ENCODE data around the gene IGF1R. TPM values are rescaled to one million over a fixed set of nuclear protein-coding genes. Genes with fewer than 3 reads are reported as not detected.

IGF1R gene
- total RNA-seq, 1 donor from 2014 or later: 85.9 TPM

DNA sequence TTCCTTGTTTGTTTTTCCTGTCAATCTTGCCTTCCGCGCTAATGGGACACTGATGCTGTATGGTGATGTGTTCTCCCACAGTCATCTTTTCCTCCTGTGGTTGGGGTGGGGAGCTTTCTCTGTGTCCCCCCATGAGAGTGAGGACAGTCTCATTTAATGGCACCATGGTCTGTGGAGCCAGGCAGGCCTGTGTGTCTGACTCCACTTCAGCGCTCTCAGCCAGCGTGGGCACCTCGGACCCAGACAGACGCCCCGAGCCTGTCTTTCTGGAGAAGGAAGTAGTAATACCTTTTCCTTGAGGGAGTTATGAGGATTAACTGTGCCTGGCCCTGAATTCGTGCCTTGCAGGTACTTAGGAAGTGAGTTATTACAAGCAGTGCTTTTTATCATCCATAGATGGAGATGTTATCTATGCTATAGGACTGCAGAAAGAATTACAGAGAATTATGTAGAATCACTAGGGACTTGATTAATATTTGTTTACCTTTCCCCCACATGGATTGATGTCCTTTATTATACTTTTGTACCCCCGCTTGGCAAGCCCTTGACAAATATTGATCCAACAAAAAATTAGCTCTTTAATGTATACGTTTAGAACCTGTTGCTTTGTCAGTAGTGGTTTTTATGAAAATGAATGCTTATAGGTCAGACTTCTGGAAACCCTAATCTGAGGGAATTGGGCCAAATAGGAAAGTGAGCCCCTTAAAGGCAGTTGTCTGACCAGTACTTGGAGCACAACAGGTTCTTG, 206.9 kb downstream of the IGF1R start:
- intact Hi-C loops (cut with DNase I): no loop called here
- no peak for DNase-seq (ENCODE audit: low spot score)
- no peak for ATAC-seq

DNA sequence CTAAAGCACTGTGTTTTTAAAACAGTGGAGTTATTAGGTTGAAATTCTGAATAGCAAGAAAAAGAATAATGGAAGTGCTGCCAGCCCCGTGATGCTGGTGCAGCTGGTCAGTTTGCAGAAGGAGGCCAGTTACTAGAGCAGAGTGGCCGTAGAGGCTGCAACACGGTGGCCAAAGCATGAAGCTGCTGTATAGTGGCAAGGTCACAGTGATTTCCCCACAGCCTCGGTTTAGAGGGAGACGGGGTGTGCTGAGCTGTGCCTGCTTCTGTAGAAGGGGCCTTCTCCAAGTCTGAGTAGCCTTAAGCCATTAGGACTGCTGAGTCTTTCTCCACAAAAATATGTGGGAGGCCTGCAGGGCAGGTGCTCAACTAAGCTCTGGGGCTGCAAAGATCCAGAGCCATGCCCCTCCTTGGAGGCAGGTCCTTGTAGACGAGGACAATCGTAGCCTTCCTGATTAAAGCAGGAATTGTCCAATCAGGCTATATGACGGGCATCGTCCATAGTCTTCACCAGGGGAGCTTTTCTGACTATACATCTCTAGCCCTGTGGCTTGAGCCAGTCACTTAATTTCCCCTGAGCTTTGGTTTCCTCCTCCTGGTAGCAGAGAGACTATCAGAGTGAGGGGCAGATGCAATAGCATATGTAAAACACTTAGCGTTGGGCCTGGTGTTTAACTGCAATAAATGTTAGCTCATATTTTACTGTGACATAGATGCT, 207.6 kb downstream of the IGF1R start:
- DNase-seq (ENCODE audit: low spot score) (no peak), ATAC-seq (no peak)
- intact Hi-C loops (cut with DNase I): no loop called here

- DNase-seq (ENCODE audit: low spot score) (no peak), ATAC-seq (no peak)
- intact Hi-C loops (cut with DNase I): no loop called here
Observed at GRCh38 chr15:98856532-98856907, 208.2 kb downstream of the IGF1R start.

GRCh38 chr15:98858610-98859023, 210.3 kb downstream of the IGF1R start:
- intact Hi-C loops (cut with DNase I): no loop called here
- ATAC-seq: no peak
- no peak for DNase-seq (ENCODE audit: low spot score)

- intact Hi-C loops (cut with DNase I): no loop called here
- no peak for DNase-seq (ENCODE audit: low spot score)
- ATAC-seq: no peak
Observed at GRCh38 chr15:98859149-98859548, 210.8 kb downstream of the IGF1R start.

DNA sequence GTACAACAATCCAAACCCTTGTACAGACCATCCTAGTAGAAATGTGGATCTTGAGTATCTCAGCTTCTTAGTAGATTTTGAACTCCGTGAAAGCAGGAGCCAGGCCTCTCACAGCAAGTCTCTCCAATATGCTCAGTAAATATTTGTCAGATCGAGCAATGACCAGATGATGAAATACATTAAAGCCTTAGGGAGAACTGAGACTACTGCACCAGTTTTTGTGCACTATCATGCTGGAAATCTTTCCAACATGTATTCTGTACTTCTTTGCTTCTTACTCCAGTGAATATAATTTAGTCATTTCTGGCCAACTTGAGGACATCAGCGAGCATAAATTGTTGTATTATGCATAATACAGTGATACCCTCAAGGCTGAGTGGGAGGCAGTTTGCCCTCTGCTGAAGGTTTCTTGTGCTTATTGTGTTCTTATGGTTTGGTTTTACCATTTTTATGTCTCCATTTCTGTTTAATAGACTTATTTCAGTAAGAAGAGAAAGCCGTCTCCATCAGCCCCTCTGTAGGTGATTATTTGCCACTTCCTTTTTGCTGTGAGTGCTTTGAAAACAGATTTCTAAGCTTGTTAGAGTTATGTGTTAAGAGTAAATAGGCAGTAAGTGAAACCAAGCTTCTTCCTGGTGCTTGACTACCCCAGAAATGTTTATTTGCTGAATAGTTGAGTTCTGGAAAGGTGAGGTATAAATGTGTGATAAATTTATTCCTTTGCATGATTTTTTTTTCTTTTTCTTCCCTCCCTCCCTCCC, 212.1 kb downstream of the IGF1R start:
- intact Hi-C loops (cut with DNase I): no loop called here
- peak; percentile 64 for ATAC-seq
- no peak for DNase-seq (ENCODE audit: low spot score)

DNA sequence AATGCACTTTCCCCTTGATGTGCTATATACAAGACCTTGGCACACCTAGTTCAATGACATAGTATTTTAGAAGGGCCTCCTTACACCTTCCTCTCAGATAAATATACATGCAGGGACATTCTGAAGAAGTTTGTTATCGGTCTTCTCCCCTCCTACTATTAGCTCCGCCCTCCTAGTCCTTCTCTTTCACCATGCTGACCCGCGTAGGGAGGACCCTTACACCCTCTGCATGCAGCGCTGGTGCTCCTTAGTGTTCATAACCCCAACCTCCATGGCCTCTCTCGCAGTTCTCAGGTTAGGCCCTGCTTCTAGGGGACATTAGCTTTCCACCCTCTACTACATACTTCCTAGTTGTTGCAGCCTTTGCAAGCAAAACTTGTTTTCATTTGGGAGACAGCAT, 212.8 kb downstream of the IGF1R start:
- ATAC-seq: no peak
- intact Hi-C loops (cut with DNase I): no loop called here
- no peak for DNase-seq (ENCODE audit: low spot score)

- ATAC-seq: no peak
- no peak for DNase-seq (ENCODE audit: low spot score)
- intact Hi-C loops (cut with DNase I): no loop called here
Observed at GRCh38 chr15:98863983-98864382, 215.6 kb downstream of the IGF1R start.

DNA sequence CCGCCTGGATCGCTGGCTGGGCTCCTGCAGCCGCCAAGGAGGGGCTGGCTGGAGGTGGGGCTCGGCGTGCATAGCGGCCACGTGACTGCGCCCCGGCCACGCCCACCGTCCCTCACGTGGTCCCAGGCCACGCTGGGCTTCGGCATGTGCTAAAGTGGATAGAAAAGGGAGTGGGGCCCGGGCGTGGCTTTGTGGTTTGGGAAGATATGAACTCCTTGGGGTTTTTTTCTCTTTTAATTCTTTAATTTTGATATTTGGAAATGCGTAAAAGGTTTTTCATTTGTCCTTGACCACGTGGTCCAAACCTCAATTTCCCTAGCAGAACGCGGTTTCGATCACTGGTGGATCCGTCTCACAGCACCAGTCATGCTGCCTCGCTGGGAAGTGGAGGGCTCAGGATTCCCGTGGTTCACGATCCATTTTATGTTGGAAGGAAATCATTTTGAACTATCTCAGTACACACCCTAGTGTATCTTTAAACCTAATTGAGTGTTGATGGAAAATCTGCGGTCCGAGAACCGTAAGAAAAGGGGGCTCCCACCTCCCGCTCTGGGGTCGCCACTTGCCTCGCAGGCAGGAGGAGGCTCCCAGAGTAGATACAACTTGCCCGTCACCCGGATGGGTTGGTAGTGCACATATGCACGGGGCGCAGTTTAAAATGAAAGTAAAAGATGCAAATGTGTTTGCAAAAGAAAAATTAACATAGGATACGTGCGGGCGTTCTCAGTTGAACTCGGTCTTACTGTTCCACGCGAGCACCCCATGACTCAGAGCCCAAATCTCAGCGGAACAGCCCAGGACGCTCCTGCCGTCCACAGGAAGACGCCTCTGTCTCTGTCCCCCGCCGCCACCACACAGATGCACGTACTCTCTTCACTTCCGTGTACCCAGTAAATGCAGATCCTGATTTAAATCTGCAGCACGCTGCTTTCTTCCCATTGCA, 217.3 kb downstream of the IGF1R start:
- DNase-seq (ENCODE audit: low spot score): peak; percentile 88
- ATAC-seq: peak; percentile 97
- intact Hi-C loops (cut with DNase I): no loop called here

GRCh38 chr15:98866511-98866910, 218.2 kb downstream of the IGF1R start:
- DNase-seq (ENCODE audit: low spot score) (no peak), ATAC-seq (peak; percentile 45)
- intact Hi-C loops (cut with DNase I): no loop called here

DNA sequence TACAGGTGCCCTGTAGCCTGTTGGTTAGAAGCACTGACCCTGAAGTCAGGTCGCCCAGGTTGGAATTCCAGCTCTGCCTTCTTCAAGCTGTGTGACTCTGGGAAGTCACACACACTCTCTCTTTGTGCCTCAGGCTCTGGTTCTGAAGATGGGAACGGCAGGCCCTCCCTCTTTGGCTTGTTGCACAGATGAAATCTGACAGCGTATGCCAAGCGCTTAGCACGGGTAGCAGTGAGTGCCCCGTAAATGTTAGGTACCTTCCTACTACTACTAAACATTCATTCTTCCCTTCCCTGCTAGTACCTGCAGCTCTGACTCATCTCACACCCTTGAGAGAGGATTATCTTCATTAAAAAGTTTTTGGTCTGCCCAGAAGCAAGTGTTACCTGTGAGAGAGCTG, 220.2 kb downstream of the IGF1R start:
- ATAC-seq: no peak
- DNase-seq (ENCODE audit: low spot score): no peak
- intact Hi-C loops (cut with DNase I): loop anchor here (2.0 kb wide), 1 partner anchor 76 kb away; no protein-coding TSS in a partner anchor

DNA sequence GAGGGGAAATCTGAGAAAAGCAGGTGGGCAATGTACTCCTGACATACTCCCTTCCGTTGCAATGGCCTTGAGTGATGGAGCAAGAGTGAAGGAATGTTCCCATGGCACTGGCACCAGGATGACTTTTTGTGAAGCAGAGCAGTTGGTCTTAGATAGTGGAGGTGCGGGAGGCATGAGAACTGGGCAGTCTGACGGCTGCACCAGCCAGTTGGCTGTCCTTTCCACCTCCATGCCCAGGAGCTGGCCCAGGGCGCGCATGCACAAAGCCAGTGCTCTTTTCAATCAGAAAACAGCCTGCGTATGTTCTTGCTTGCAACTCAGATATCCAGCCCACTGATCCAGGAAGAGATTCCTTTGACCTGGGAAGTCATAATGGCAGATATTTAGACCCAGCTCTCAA, 222.4 kb downstream of the IGF1R start:
- ATAC-seq (no peak), DNase-seq (ENCODE audit: low spot score) (no peak)
- intact Hi-C loops (cut with DNase I): no loop called here

DNA sequence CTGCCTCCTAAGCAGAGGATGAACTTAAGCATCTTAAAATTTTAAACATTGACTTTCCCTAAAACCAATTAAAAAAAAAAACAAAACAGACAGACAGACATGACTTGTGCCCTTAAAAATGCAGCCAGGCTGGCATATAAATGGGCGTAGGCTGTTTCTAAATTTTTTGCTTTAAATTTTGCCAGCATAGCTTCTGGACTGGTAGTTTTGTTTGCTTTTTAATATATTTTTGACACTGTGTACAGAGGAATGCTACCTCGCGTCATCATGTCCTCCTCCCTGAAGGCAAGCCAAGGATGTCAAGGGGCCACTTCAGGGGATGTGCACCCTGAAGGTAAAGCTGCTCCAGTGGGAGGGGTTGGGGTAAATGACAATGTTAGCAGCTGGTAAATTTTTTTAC, 224.4 kb downstream of the IGF1R start:
- DNase-seq (ENCODE audit: low spot score): no peak
- ATAC-seq: no peak
- intact Hi-C loops (cut with DNase I): no loop called here

DNA sequence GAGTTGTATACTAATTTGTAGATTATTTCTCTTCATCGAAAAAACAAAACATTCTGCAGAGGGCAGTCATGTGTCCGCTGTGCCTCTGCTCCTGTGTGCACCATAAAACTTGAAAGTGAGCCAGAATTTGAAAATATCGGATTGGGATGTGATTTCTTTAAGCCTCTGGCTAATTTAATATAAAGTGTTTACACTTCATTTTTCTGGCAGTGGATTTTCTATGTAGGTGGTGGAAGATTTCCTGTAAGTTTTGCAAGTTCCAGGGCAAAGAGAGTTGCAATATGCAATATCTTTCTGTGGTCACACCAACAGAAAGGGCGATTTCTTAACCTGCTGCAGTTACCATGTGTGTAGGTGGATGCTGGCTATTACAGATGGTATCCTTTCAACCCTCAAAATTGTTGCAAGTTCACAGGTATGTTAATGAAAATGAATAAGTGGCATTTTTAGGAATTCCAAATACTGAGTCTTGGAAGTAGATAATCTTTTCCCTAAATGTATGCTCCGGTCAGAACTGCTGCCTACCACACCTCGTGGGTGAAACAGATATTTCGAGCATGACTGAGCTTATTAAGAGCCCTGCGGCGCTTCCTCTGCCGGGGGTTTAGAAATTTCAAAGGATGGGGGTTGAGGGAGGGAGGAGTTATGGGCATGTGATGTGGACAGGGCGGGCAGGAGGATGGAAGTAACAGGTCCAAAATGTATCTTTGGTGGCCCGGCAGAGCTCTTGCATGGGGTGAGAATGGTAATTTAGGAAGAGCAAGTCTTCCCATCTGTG, 225.3 kb downstream of the IGF1R start:
- DNase-seq (ENCODE audit: low spot score): no peak
- intact Hi-C loops (cut with DNase I): no loop called here
- peak; percentile 44 for ATAC-seq

DNA sequence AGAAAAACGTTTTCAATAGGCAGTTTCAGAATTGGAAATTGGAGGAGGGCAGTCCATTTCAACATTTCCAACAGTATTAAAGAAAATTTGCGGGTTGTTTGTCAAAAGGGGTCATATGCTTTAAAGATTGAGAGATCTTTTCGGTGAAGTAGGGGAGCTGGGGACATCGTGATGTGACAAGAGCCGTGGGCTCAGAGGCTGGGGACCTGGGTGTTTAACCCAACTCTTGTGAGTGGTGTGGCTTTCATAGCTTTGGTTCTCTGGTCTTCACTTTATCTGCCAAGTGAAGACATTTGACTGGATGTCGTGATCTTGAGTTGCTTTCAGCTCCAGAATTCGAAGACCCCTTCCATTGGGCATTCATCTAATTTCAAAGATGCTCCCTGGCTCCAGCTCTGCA, 226.0 kb downstream of the IGF1R start:
- intact Hi-C loops (cut with DNase I): no loop called here
- DNase-seq (ENCODE audit: low spot score) (no peak), ATAC-seq (no peak)

DNA sequence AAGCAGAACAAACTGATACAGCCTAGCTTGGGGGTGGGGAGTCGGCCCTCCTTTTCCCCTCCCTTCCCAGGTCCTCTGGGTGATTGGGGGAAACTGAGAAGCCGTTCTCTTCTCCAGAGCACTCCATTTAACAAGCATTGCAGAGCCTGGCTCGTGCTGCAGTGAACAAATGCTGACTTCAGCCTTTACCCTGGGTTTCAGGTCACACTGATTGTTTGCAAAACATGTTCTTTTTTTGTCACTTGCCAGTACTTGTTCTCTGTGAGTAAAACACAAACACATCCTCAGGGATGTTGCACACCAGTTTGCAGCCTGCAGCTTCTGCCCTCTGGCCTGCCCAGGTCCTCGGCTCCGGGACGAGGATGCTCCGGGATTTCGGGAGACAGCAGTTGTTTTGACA, 226.4 kb downstream of the IGF1R start:
- ATAC-seq (peak; percentile 88), DNase-seq (ENCODE audit: low spot score) (no peak)
- intact Hi-C loops (cut with DNase I): no loop called here

DNA sequence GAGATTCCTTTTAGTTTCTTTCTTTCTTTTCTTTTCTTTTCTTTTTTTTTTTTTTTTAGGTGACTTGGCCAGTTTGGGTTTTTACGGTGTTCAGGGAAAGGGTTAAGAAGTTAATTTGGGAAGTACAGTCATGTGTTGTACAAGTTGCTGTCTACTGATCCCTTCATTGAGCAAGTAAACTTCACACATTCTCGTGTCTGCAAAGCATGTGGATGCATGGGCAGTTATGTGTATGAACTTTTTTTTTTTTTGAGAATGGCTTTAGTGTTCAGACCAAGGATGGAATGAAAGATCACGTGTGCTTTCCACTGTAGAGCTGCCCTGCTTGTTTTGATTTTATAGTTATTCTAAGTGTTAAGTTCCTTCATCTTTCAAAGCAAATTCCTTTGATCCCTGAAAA, 227.0 kb downstream of the IGF1R start:
- intact Hi-C loops (cut with DNase I): no loop called here
- ATAC-seq (peak; percentile 22), DNase-seq (ENCODE audit: low spot score) (no peak)

Measured in sciatic nerve (tissue), 2 donors.